Activated naive CD4-positive, alpha-beta T cell treated with anti-CD3 and anti-CD28 coated beads, Interleukin-2, amount 10 ng/mL, durations not matched to agents 7 days and 5 days (primary cell): ENCODE data around the gene CASQ2.
"Not testable (repeated sequence)": the region's sequence is repeated elsewhere in the genome, so short reads cannot be mapped to it uniquely, and the experiment has no call there.

Source experiments
- CTCF ChIA-PET: fragments of 350-600 bp; sonication (Branson Sonifier 250); formaldehyde crosslinking; loops from one replicate; lab custom pipeline; 2021; ENCODE audit warnings: antibody characterized with exemption; lab: Charles Lee
- DNase-seq: peaks from one replicate; pipeline ENCODE4 v3.0.0-alpha.2; 2020
- H3K27ac Mint-ChIP-seq: one replicate; pipeline ENCODE4 v1.8.0; 2021; ENCODE audit warnings: mild to moderate bottlenecking, moderate library complexity, mixed read lengths
- H3K27me3 Mint-ChIP-seq: one replicate; pipeline ENCODE4 v1.8.0; 2021; ENCODE audit warnings: mild to moderate bottlenecking, mixed read lengths
- H3K36me3 Mint-ChIP-seq: one replicate; pipeline ENCODE4 v1.8.0; 2021; ENCODE audit warnings: mixed read lengths
- H3K4me1 Mint-ChIP-seq: one replicate; pipeline ENCODE4 v1.8.0; 2021; ENCODE audit warnings: mixed read lengths
- H3K4me3 Mint-ChIP-seq: one replicate; pipeline ENCODE4 v1.8.0; 2021; ENCODE audit warnings: mild to moderate bottlenecking, moderate library complexity, mixed read lengths
- H3K9me3 Mint-ChIP-seq: one replicate; pipeline ENCODE4 v1.8.0; 2021; ENCODE audit warnings: mixed read lengths

Gene CASQ2

DNA sequence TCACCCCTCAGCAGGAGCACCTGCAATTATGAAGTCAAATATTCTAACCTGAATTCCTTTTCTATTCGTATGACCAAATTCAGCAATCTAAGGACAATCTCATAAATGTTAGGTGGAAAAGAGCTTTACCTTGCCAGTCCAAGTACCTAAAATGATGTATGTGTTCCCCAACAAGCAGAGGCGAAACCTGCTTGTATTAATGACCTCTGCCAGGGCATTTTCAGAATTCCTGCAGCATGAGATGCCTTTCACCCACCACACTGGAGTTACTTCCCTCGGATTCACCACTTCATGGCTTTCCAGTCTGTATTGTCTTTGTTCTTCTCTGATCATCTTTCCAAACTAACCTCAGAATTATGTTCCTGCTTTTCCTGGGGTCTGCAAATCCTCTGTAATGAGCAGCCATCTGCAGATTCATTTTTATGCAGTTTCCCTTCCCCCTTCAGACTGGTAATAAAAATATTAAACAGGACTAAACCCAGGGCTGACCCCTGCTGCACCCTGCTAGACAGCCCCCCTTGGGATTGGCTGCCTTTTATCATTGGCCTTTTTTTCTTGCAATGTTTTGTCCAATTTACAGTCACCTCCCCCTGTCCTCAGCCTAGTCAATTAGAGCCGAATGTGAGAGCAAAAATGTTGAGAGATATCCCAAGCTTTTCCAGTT, 26.6 kb upstream of the CASQ2 start:
- CTCF ChIA-PET: no interaction called here
- H3K27ac Mint-ChIP-seq: no peak overlapping the region
- no peak overlapping the region for H3K4me3 Mint-ChIP-seq
- H3K27me3 Mint-ChIP-seq: peaks cover 10% of the 10 kb centered on the region
- DNase-seq: no peak
- H3K9me3 Mint-ChIP-seq: no peaks in the 10 kb centered on the region
- no peaks in the 10 kb centered on the region for H3K36me3 Mint-ChIP-seq
- no peaks in the 10 kb centered on the region for H3K4me1 Mint-ChIP-seq

DNA sequence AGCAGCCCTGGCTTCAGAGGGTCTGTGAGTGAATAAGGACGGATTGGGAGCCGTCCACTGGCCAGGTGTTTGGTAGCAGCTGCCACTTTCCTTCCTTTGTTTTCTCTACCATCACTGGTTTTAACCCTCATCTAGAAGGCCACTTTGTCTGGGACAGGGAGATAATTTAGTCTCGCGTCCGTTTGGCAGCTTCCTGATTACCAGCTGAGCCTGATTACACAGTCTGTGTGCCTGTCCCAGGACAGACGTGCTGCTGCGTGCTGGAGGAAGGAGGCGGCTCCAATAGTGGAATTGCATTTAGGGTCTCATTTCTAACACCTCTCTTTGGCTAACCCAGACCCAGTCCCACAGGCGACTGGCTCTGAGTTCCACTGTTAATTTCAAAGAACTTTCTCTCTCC, 24.6 kb upstream of the CASQ2 start:
- Mint-ChIP-seq H3K4me3 (no peak overlapping the region), H3K27ac (no peak overlapping the region), H3K4me1 (no peaks in the 10 kb centered on the region), H3K27me3 (peaks cover 10% of the 10 kb centered on the region), H3K9me3 (no peaks in the 10 kb centered on the region), H3K36me3 (no peaks in the 10 kb centered on the region)
- CTCF ChIA-PET: no interaction called here
- DNase-seq: no peak

DNA sequence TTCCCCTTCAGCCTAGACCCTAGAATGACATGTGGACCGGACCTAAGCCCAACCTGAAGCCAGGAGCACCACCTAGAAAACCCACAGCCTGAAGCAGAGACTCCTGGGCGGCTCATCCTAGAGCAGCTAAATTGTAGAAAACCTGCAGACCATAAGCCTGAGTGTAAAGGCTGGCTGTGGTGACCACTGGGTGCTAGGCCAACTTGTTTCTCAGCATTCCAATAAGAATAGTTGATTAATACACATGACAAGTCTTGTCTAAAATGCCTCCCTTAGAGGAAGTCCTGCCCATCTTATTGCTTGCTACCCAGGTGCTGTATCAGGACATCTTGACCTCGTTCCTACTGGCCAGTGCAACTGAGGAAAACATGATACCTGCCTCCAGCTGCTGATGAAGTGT, 23.3 kb upstream of the CASQ2 start:
- CTCF ChIA-PET: no interaction called here
- Mint-ChIP-seq H3K27ac (no peak overlapping the region), H3K27me3 (peaks cover 10% of the 10 kb centered on the region)

DNA sequence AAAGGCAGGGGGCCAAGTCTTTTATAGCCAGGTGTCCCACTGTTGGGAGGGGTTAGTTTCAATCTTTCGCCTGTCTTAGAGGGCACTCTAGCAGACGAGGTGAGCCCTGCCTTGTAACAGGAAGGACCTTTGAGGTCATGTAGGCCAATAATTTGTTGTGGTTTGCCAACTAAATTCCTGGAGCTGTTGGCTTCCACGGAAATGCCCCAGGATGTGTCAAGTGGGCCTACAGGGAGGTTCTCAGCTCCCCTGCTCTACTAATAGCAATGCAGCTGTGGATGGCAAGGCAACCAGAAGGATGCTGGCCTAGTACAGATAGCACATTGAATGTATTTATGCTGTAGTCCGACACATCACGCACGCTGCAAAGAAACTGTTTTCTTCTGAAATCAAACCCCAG, 22.3 kb upstream of the CASQ2 start:
- CTCF ChIA-PET: no interaction called here
- Mint-ChIP-seq H3K9me3 (no peaks in the 10 kb centered on the region), H3K4me1 (no peaks in the 10 kb centered on the region), H3K4me3 (no peak overlapping the region), H3K27ac (no peak overlapping the region), H3K36me3 (no peaks in the 10 kb centered on the region), H3K27me3 (peaks cover 10% of the 10 kb centered on the region)
- DNase-seq: no peak

More for the DNA sequence above, 23.3 kb upstream of the CASQ2 start:
- Mint-ChIP-seq H3K4me3 (no peak overlapping the region), H3K4me1 (no peaks in the 10 kb centered on the region), H3K9me3 (no peaks in the 10 kb centered on the region), H3K36me3 (no peaks in the 10 kb centered on the region)
- no peak for DNase-seq

DNA sequence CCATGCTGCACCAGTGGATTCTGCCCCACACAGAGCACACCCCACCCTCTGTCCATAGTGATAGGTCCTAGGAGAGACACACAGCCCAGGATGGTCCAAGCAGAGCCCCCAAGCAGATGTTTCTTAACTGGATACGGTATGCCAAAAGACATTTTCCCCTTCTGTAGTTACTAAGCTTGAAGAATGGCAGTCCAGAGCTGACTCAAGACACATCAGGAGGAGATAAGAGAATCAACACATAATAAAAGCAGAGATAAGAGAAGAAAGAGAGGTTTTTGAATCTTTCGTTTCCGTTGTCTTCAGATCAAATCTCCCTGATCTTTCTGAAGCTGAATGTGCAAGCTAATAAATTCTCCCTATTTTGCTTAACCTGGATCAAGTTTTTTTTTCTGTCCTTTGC, 21.8 kb upstream of the CASQ2 start:
- CTCF ChIA-PET: no interaction called here
- Mint-ChIP-seq H3K4me3 (no peak overlapping the region), H3K36me3 (no peaks in the 10 kb centered on the region), H3K9me3 (no peaks in the 10 kb centered on the region), H3K27ac (no peak overlapping the region), H3K4me1 (no peaks in the 10 kb centered on the region), H3K27me3 (peaks cover 10% of the 10 kb centered on the region)
- no peak for DNase-seq

DNA sequence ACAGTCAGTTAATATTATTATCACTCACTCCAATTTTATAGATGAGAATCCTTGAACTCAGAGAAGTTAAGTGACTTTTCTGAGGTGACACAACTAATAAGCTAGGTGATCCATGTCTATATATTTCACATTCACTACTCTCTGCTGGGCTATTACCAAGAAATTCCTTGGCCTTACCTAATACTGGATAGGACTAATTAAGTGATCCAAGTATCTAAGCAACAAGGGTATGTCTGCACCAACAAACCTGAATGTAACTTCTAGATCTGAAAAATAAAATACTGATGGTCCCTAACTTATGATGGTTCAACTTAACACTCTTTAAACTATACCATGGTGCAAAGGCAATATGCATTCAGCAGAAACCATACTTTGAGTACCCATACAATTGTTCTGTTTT, 14.8 kb upstream of the CASQ2 start:
- DNase-seq: no peak
- H3K27ac Mint-ChIP-seq: no peak overlapping the region
- CTCF ChIA-PET: no interaction called here
- H3K36me3 Mint-ChIP-seq: no peaks in the 10 kb centered on the region
- no peaks in the 10 kb centered on the region for H3K4me1 Mint-ChIP-seq
- no peaks in the 10 kb centered on the region for H3K9me3 Mint-ChIP-seq
- no peak overlapping the region for H3K4me3 Mint-ChIP-seq
- no peaks in the 10 kb centered on the region for H3K27me3 Mint-ChIP-seq

DNA sequence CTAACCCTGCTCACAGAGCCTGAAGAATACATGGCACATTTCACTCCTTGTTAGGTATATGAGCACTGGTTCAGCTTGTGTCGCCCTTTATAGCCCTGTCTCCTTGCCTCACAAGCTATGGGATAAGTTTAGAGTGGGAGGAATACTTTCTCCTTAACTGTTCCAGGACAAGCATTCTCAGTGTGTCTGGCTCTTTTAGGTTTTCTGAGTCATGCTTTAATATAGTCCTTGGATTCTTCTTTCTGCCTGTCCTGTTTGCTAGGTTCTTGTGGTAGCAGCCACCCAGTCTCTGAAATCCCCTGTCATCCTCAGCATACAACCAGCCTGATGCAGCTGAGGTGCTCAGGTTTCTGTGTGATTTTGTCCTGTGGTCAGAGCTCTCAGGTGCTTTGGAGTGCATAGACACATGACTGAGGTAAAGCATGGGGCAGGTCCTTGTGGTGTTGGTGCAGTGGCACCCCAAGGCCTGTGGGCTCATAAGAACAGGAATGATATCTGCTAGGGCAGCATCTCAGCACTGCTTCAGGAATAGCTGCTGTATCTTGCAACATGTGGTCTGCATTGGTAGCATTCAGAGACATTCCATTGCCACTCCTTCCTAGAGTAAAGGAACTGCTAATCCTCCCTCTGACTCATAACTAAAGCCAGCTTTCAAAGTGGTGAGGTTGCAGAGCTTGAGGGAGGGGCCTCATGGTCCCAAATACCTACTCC, 14.2 kb upstream of the CASQ2 start:
- Mint-ChIP-seq H3K36me3 (no peaks in the 10 kb centered on the region), H3K27ac (no peak overlapping the region), H3K4me1 (no peaks in the 10 kb centered on the region), H3K4me3 (no peak overlapping the region), H3K9me3 (no peaks in the 10 kb centered on the region), H3K27me3 (no peaks in the 10 kb centered on the region)
- DNase-seq: no peak
- CTCF ChIA-PET: interaction anchor here (1.3 kb wide), 1 partner anchor 12 kb away, joined by 3 read pairs; no protein-coding TSS in a partner anchor

DNA sequence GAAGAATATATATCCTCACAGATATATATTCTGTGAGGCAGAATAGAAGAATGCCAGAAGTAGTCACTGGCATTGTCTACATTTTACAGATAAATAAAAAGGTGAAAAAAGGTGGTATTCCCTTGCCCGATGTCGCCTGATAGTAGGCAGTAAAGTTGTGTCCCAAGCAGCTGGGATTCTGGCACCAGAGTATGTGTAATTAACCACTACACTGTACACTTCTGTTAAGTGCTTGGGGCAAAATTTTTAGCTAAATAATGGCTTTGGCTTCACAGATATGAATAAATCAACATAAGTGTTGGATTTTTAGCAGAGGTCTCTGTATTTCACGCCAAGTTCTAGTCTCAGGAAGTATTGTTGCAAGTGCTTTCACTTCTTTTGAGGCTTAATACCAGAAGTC, 13.3 kb upstream of the CASQ2 start:
- Mint-ChIP-seq H3K36me3 (no peaks in the 10 kb centered on the region), H3K27me3 (peaks cover 3% of the 10 kb centered on the region), H3K9me3 (no peaks in the 10 kb centered on the region), H3K4me1 (no peaks in the 10 kb centered on the region), H3K27ac (no peak overlapping the region), H3K4me3 (no peak overlapping the region)
- CTCF ChIA-PET: interaction anchor here (1.3 kb wide), 1 partner anchor 11 kb away, joined by 3 read pairs; no protein-coding TSS in a partner anchor
- no peak for DNase-seq

DNA sequence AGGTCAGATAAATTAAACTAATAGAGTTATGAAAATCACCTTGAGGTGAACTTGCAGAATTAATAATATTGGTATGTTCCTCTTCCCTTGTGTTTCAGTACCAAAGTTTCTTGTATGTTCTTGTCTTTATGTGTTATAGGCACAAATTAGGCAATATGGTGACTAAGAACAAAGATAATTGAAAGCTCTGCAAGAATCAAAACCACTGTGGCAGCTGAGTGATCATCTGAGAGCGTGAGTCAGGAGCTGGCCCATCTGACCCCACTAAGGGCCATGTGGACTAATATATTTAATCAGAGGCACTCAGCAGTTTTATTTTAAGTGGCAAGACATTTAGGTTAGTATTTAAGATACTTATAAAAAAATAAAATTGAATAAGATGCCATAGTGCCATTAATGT, 12.8 kb upstream of the CASQ2 start:
- no peak for DNase-seq
- Mint-ChIP-seq H3K4me3 (no peak overlapping the region), H3K4me1 (no peaks in the 10 kb centered on the region), H3K27me3 (peaks cover 3% of the 10 kb centered on the region), H3K9me3 (no peaks in the 10 kb centered on the region), H3K27ac (no peak overlapping the region), H3K36me3 (no peaks in the 10 kb centered on the region)
- CTCF ChIA-PET: interaction anchor here (1.3 kb wide), 1 partner anchor 10 kb away, joined by 3 read pairs; no protein-coding TSS in a partner anchor

DNA sequence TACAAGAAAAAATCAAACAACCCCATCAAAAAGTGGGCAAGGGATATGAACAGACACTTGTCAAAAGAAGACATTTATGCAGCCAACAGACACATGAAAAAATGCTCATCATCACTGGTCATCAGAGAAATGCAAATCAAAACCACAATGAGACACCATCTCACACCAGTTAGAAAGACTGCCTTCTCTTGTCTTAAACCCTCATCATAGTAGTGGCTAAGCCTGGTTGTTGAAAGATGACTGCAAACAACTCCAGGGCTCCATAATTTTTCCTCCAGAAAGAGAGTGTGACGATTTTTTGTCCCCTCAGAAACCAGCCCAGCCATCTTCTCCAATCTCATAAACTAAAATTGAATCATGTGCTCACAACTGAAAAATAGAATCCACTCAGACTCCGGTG, 12.1 kb upstream of the CASQ2 start:
- H3K27me3 Mint-ChIP-seq, H3K27ac Mint-ChIP-seq, H3K9me3 Mint-ChIP-seq, DNase-seq, CTCF ChIA-PET, H3K36me3 Mint-ChIP-seq, H3K4me3 Mint-ChIP-seq, H3K4me1 Mint-ChIP-seq: not testable (repeated sequence)

DNA sequence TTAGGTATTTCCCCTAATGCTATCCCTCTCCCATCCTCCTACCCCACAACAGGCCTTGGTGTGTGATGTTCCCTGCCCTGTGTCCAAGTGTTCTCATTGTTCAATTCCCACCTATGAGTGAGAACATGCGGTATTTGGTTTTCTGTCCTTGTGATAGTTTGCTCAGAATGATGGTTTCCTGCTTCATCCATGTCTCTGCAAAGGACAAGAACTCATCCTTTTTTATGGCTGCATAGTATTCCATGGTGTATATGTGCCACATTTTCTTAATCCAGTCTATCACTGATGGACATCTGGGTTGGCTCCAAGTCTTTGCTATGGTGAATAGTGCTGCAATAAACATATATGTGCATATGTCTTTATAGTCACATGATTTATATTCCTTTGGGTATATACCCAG, 10.6 kb upstream of the CASQ2 start:
- DNase-seq, H3K27ac Mint-ChIP-seq, H3K27me3 Mint-ChIP-seq, H3K9me3 Mint-ChIP-seq, H3K36me3 Mint-ChIP-seq, H3K4me3 Mint-ChIP-seq, H3K4me1 Mint-ChIP-seq, CTCF ChIA-PET: not testable (repeated sequence)

DNA sequence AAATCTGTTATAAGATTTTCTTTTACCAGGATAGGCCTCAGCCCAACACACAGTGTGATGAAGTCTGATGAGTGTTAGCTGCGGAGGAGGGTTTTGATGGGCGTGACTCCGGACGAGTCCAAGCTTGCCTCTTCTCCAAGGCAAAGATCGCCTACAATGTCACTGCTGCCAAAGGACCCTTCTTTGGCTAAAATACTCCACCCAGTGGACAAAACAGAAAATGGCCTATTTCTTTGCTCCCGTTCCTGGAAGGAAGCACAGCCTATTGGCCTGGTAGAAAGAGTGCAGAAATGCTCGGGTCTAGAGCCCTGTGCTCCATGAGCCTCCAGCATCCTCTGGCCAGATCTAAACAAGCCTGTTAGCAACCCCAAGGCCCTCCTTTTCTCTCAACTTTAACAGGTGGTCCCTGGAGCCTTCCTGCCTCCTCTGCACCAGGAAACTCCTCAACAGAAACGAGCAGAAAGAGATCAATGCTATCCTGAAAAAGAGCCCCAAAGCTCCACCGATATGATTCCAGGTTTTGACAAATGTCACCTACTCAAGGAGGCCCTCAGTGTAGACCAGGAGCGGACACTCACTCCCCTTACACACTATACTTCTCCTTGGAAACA, 3.4 kb upstream of the CASQ2 start:
- H3K4me3 Mint-ChIP-seq: no peak overlapping the region
- no peak overlapping the region for H3K27ac Mint-ChIP-seq
- CTCF ChIA-PET: interaction anchor here (0.8 to 2.5 kb wide), 13 partner anchors 10 to 631 kb away, joined by 3 to 14 read pairs (median 4); no protein-coding TSS in a partner anchor
- H3K27me3 Mint-ChIP-seq: peaks cover 19% of the 10 kb centered on the region
- no peaks in the 10 kb centered on the region for H3K36me3 Mint-ChIP-seq
- peak; percentile 26 for DNase-seq
- H3K4me1 Mint-ChIP-seq: no peaks in the 10 kb centered on the region
- H3K9me3 Mint-ChIP-seq: no peaks in the 10 kb centered on the region

DNA sequence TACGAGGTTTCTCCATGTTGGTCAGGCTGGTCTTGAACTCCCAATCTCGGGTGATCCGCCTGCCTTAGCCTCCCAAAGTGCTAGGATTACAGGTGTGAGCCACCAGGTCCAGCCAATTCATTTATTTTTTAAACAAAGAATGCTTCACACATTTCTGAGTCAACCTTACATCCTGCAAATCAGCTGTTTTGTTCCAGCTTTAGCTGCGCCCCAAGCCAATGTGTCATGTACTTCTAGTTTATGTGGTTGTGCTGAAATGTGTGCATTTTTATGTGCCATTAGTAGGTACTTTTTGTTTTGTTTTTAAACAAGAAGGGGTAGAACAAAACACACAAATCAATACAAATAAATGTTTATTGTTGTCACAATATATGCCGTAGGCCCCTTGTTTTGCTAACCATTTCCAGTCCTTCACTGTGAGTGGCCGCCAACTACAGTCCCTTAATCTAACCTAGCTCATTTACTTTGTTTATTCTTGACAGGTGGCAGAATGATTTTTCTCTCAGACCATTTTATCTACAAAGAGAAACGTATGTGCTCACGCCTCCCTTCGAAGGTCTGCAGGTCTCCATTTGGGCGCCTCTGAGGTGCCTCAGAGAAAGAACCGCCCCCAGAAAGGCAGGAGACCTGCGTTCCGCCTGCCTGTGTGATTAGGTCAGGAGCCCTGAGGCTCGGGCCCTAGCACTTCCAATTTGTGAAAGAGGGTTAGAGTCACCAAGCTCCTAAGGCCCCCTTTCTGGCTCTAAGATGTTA, 2.8 kb upstream of the CASQ2 start:
- no peaks in the 10 kb centered on the region for H3K9me3 Mint-ChIP-seq
- DNase-seq: no peak
- CTCF ChIA-PET: interaction anchor here (0.8 to 2.5 kb wide), 14 partner anchors 9 to 630 kb away, joined by 3 to 14 read pairs (median 4); no protein-coding TSS in a partner anchor
- no peaks in the 10 kb centered on the region for H3K4me1 Mint-ChIP-seq
- no peak overlapping the region for H3K27ac Mint-ChIP-seq
- H3K4me3 Mint-ChIP-seq: no peak overlapping the region
- peaks cover 19% of the 10 kb centered on the region for H3K27me3 Mint-ChIP-seq
- H3K36me3 Mint-ChIP-seq: no peaks in the 10 kb centered on the region

DNA sequence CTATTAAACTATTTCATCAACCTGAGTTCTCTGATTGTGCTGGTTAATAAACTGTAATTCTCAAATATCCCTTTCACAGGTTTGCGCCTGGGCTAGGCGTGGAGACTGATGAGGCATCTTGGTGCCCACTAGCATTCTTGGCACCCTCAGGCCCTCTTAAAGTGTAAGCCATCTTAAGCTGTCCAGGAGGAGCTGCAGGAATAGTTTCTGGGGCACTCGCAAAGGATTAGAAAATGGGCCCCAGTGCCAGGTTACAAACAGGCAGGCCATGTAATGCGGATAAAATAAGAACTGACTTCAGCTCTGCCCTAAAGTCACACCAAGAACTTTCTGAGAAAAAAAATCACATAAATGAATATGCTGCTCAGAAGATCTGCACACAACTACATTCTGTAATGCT, 1.1 kb downstream of the CASQ2 start:
- H3K4me3 Mint-ChIP-seq: no peak overlapping the region
- H3K9me3 Mint-ChIP-seq: no peaks in the 10 kb centered on the region
- H3K27ac Mint-ChIP-seq: no peak overlapping the region
- H3K27me3 Mint-ChIP-seq: peaks cover 16% of the 10 kb centered on the region
- no peaks in the 10 kb centered on the region for H3K4me1 Mint-ChIP-seq
- DNase-seq: no peak
- H3K36me3 Mint-ChIP-seq: no peaks in the 10 kb centered on the region
- CTCF ChIA-PET: no interaction called here
